HL-60 (cell line): Measurements from ENCODE around the gene MYL10.

Source experiments
- DNase-seq, 2 experiments: peaks; one replicate each; pipeline ENCODE4 v3.0.0-alpha.2; 2010 to 2020; ENCODE audit warnings: low read depth in 1 of 2, low spot score in 1 of 2
- H3K27ac ChIP-seq: fragments of 250-450 bp; sonication (Bioruptor Pico); replicated peaks from 2 replicates; pipeline ENCODE4 v1.5.1; 2020; ENCODE audit warnings: mild to moderate bottlenecking, moderate library complexity
- H3K27me3 ChIP-seq: fragments of 250-450 bp; sonication (Bioruptor Pico); 2 replicates; pipeline ENCODE4 v1.5.1; 2021; ENCODE audit warnings: mild to moderate bottlenecking, moderate library complexity; ENCODE audit not compliant: insufficient read depth, poor library complexity, severe bottlenecking
- H3K4me3 ChIP-seq: replicated peaks from 2 replicates; pipeline ENCODE4 v1.5.1; 2011; ENCODE audit warnings: mild to moderate bottlenecking, control low read depth, low read length; ENCODE audit not compliant: insufficient read depth
- GABPA ChIP-seq: IDR thresholded peaks from 2 replicates; pipeline ENCODE4 v1.6.1; 2012; ENCODE audit warnings: low read depth
- POLR2AphosphoS5 ChIP-seq: IDR thresholded peaks from 2 replicates; pipeline ENCODE4 v1.6.1; 2012; ENCODE audit warnings: low read depth
- REST ChIP-seq: IDR thresholded peaks from 2 replicates; pipeline ENCODE4 v1.6.1; 2012; ENCODE audit warnings: low read depth; ENCODE audit not compliant: insufficient replicate concordance
- SPI1 ChIP-seq: IDR thresholded peaks from 2 replicates; pipeline ENCODE4 v1.6.1; 2012; ENCODE audit warnings: low read depth, mild to moderate bottlenecking, borderline replicate concordance
- TF ChIP-seq, protein P1 (sequence below): IDR thresholded peaks from one replicate; pipeline ENCODE4 v1.5.1; 2011; ENCODE audit warnings: low read length, control low read depth, inconsistent platforms; ENCODE audit not compliant: insufficient read depth

The MYL10 gene

GRCh38 chr7:101565601-101566209, 63.4 kb downstream of the MYL10 start:
- DNase-seq: no peak
- no peak overlapping the region for H3K27ac ChIP-seq
- TF ChIP-seq POLR2AphosphoS5 (no peak), GABPA (no peak), REST (no peak), SPI1 (no peak)
- TF ChIP-seq, protein P1, sequence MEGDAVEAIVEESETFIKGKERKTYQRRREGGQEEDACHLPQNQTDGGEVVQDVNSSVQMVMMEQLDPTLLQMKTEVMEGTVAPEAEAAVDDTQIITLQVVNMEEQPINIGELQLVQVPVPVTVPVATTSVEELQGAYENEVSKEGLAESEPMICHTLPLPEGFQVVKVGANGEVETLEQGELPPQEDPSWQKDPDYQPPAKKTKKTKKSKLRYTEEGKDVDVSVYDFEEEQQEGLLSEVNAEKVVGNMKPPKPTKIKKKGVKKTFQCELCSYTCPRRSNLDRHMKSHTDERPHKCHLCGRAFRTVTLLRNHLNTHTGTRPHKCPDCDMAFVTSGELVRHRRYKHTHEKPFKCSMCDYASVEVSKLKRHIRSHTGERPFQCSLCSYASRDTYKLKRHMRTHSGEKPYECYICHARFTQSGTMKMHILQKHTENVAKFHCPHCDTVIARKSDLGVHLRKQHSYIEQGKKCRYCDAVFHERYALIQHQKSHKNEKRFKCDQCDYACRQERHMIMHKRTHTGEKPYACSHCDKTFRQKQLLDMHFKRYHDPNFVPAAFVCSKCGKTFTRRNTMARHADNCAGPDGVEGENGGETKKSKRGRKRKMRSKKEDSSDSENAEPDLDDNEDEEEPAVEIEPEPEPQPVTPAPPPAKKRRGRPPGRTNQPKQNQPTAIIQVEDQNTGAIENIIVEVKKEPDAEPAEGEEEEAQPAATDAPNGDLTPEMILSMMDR: no peak
- H3K27me3 ChIP-seq: no peaks in the 10 kb centered on the region
- H3K4me3 ChIP-seq: no peak overlapping the region

DNA sequence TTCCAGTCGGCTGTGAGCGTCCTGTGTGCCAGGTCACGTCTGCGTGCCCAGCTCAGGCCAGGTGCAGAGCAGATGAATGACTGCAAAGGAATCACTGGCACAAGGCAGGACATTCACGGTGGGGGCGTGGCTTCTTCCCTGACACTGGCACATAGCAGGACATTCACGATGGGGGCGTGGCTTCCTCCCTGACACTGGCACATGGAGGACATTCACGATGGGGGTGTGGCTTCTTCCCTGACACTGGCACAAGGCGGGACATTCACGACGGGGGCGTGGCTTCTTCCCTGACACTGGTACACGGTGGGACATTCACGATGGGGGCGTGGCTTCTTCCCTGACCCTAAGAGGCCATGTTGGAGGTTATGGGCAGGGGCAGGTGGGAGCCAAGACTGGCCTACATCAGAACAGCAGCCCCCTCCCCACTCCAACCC, 64.3 kb downstream of the MYL10 start:
- Histone ChIP-seq H3K27ac (no peak overlapping the region), H3K4me3 (no peak overlapping the region), H3K27me3 (no peaks in the 10 kb centered on the region)
- TF ChIP-seq POLR2AphosphoS5 (no peak), GABPA (no peak), SPI1 (no peak), REST (no peak)
- TF ChIP-seq, protein P1: no peak
- DNase-seq: no peak

- no peak for TF ChIP-seq REST
- no peak for TF ChIP-seq SPI1
- TF ChIP-seq, protein P1: no peak
- TF ChIP-seq GABPA: no peak
- no peak for TF ChIP-seq POLR2AphosphoS5
- H3K4me3 ChIP-seq: no peak overlapping the region
- H3K27ac ChIP-seq: no peak overlapping the region
- H3K27me3 ChIP-seq: no peaks in the 10 kb centered on the region
- no peak for DNase-seq
Measured at GRCh38 chr7:101563943-101564777, 64.9 kb downstream of the MYL10 start.
